C4-2B (cell line): ENCODE measurements around the gene COL3A1.

ENCODE experiments used
- ZFX ChIP-seq: fragments of 450-650 bp; IDR thresholded peaks from 2 replicates; pipeline ENCODE4 v1.6.1; 2017
- TF ChIP-seq, protein P1 (sequence below): fragments of 450-650 bp; conservative IDR thresholded peaks from 2 replicates; pipeline ENCODE4 v1.5.1; 2017; ENCODE audit warnings: mild to moderate bottlenecking

DNA sequence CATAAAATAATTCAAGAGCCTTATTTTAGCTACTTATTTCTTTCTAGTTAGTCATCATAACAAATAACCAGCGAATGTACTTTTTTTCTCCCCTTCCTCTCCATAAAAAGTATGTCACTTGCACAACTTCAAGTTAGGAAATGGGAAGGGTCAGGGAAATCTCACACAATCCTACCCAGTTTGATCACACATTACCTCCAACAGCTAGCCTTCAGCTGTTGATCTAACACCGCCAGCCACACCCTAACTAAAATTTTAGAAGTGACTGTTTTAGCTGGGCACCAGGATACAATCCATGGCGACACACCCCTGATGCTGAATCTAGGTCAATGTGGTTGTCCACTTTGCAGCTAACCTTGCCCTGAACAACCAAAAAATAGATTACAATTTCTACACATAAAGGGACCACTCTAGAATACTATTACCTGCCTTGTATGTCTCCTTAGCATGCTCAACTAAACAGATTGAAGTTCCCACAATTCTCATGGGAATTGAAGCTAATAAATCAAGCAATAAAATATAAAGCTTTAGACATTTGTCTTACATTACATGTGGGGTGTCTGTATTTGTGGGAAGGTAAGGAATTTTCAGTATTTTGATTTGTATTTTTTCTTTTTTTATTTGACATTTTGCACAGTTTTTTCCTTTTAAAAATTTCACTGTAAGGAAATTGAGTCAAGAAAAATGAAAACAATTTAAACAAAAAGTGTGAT, 7.3 kb upstream of the COL3A1 start:
- TF ChIP-seq, protein P1, sequence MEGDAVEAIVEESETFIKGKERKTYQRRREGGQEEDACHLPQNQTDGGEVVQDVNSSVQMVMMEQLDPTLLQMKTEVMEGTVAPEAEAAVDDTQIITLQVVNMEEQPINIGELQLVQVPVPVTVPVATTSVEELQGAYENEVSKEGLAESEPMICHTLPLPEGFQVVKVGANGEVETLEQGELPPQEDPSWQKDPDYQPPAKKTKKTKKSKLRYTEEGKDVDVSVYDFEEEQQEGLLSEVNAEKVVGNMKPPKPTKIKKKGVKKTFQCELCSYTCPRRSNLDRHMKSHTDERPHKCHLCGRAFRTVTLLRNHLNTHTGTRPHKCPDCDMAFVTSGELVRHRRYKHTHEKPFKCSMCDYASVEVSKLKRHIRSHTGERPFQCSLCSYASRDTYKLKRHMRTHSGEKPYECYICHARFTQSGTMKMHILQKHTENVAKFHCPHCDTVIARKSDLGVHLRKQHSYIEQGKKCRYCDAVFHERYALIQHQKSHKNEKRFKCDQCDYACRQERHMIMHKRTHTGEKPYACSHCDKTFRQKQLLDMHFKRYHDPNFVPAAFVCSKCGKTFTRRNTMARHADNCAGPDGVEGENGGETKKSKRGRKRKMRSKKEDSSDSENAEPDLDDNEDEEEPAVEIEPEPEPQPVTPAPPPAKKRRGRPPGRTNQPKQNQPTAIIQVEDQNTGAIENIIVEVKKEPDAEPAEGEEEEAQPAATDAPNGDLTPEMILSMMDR = no peak
- no peak for TF ChIP-seq ZFX
